Natural killer cell treated with Interleukin-12 subunit alpha and Interleukin-12 subunit beta and Interleukin-15 and Interleukin-18, amount 100 ng/mL, for 72 hours (primary cell): ENCODE results near the gene PMIS2. TPM values are rescaled to one million over a fixed set of nuclear protein-coding genes. Genes with fewer than 3 reads are reported as not detected.

Experiments used
- ATAC-seq, 2 donors: fragments of 150-1000 bp; cut with Tn5 transposase in 1 of 2; sonication (Bioruptor Pico), chemical (Tn5 transposase) in 1 of 2; 2 replicates each; pipeline ENCODE4 v1.10.0; 2021
- DNase-seq: peaks from one replicate; pipeline ENCODE4 v3.0.0; 2022; ENCODE audit warnings: low spot score
- H3K27ac Mint-ChIP-seq, 2 donors: 1 replicate in 1 of 2; 2 replicates in 1 of 2; pipeline ENCODE4 v1.8.0; 2022; ENCODE audit warnings: mixed read lengths in 2 of 2, mild to moderate bottlenecking in 1 of 2, moderate library complexity in 1 of 2
- H3K27me3 Mint-ChIP-seq, 2 donors: 1 replicate in 1 of 2; 2 replicates in 1 of 2; pipeline ENCODE4 v1.8.0; 2022; ENCODE audit warnings: mixed read lengths in 2 of 2
- H3K36me3 Mint-ChIP-seq: one replicate; pipeline ENCODE4 v1.8.0; 2022; ENCODE audit warnings: mixed read lengths
- H3K4me1 Mint-ChIP-seq, 2 donors: 1 replicate in 1 of 2; 2 replicates in 1 of 2; pipeline ENCODE4 v1.8.0; 2022; ENCODE audit warnings: low read depth in 2 of 2, mixed read lengths in 2 of 2, mild to moderate bottlenecking in 1 of 2
- H3K4me3 Mint-ChIP-seq: one replicate; pipeline ENCODE4 v1.8.0; 2022; ENCODE audit warnings: mixed read lengths
- H3K9me3 Mint-ChIP-seq: 2 replicates; pipeline ENCODE4 v1.8.0; 2022; ENCODE audit warnings: mixed read lengths
- total RNA-seq, 2 donors: library from RNA; stranded (reverse); gene quantifications; one replicate each; pipeline ENCODE4 v1.2.3, GENCODE V29; 2022

Gene PMIS2
- total RNA-seq, 2 donors from 2014 or later = not detected

DNA sequence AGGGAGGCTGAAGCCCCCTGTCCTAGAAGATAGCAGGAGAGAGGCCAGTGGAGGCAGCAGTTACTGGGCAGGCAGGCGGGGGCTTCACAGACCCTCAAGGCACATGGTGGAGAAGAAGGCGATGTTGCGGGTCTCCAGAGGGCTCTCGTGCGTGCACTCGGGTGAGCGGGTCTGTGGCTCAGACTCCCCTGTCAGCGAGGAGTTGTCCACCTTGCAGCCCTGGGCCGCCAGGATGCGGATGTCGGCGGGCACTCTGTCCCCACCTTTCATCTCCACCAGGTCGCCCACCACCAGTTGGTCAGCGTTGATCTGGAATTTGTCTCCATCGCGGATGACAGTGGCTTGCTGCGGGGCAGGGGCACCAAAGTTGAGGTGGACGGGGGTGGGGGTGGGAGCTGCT is 25.7 kb upstream of the PMIS2 start:
- no peak overlapping the region for H3K27ac Mint-ChIP-seq
- H3K36me3 Mint-ChIP-seq = peaks cover 5% of the 10 kb centered on the region
- H3K27me3 Mint-ChIP-seq = peaks cover 24 to 57% of the 10 kb centered on the region in 2 donors
- ATAC-seq (no peak), DNase-seq (no peak)
- no peak overlapping the region for H3K4me3 Mint-ChIP-seq
- H3K9me3 Mint-ChIP-seq = no peaks in the 10 kb centered on the region
- H3K4me1 Mint-ChIP-seq = peaks cover 6 to 15% of the 10 kb centered on the region in 2 donors

DNA sequence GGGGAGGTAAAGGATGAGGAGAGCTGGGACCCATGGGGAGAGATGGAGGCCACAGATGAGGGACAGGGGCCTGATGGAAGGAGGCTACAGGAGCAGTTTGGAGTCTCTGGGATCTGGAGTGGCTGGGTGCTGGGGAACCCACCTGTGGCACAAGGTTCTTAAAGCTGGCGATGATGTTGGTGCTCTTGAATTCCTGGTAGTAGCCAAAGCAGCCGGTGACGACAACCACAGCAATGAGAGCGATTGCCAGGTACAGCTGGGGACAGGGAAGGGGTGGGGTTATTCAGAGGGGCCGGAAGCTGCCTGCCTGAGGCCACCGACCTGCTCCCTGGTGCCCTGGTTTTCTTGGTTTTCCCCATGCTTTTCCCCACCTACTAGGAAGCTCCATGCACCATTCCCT is 25.3 kb upstream of the PMIS2 start:
- H3K27me3 Mint-ChIP-seq = peaks cover 28 to 55% of the 10 kb centered on the region in 2 donors

DNA sequence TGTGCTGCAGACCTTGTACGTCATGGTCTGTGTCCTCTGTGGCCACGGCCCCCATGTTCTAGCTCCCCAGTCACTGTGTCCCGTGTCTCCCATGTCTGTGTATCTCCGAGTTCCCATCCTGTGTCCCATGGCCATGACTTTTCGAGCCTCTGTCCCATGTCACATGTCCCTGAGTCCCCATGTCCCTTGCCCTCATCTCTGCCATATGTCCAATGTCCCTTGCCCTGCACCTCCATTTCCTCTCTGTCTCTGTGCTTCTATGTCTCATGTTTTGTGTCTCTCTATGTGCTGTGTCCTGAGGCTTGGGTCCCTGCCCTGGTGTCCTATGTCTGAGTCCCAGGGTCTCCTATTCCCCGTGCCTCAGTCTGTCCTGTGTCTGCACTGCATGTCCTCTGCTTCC is 24.5 kb upstream of the PMIS2 start:
- Mint-ChIP-seq H3K27me3 (peaks cover 28 to 47% of the 10 kb centered on the region in 2 donors), H3K9me3 (no peaks in the 10 kb centered on the region), H3K4me3 (no peak overlapping the region), H3K36me3 (peaks cover 5% of the 10 kb centered on the region), H3K27ac (no peak overlapping the region), H3K4me1 (peaks cover 6 to 15% of the 10 kb centered on the region in 2 donors)
- DNase-seq (peak; percentile 18), ATAC-seq (no peak)

More for the DNA sequence above, 25.3 kb upstream of the PMIS2 start:
- no peak overlapping the region for H3K27ac Mint-ChIP-seq
- H3K4me1 Mint-ChIP-seq = peaks cover 6 to 15% of the 10 kb centered on the region in 2 donors
- H3K36me3 Mint-ChIP-seq = peaks cover 5% of the 10 kb centered on the region
- H3K9me3 Mint-ChIP-seq = no peaks in the 10 kb centered on the region
- no peak for ATAC-seq
- DNase-seq = no peak
- H3K4me3 Mint-ChIP-seq = no peak overlapping the region

DNA sequence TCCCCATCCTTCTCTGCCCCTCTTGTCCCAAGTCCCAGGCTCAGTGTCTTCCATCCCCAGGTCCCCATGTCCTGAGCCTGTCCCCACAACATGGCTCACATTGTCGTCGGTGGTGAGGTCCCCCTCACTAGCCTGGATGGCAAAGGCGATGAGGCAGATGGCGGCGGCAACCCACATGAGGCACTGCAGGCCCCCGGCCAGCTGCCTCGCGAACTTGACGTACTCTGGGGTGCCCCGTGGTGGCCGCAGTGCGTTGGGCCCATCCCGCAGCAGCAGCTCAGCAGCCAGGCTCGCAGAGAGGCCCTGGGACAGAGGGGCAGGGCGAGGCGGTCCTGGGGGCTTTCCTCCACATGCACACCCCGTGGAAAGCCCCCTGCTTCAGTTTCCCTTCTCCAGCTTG is 23.6 kb upstream of the PMIS2 start:
- Mint-ChIP-seq H3K4me1 (peaks cover 2 to 12% of the 10 kb centered on the region in 2 donors), H3K36me3 (peaks cover under 1% of the 10 kb centered on the region), H3K4me3 (no peak overlapping the region), H3K9me3 (no peaks in the 10 kb centered on the region), H3K27me3 (peaks cover 25 to 41% of the 10 kb centered on the region in 2 donors), H3K27ac (no peak overlapping the region)
- ATAC-seq (no peak), DNase-seq (peak; percentile 54)

DNA sequence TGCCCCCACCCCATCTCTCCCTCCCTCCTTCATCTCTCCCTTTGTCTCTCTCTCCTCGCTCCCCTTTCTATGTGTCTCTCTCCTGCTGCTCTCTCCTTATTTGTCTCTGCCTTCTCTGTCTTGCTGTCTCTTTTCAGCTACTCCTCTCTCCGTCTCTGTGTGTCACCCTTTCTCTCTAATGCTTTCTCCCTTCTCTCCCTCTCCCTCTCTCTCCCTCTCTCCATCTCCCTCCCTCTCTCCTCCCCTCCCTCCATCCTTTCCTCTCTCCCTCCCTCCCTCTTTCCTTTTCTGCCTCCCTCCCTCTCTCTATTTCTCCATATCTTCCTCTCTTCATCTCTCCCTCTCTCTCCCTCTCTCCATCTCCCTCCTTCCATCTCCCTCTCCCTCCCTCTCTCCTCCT is 23.2 kb upstream of the PMIS2 start:
- no peak for ATAC-seq
- Mint-ChIP-seq H3K36me3 (no peaks in the 10 kb centered on the region), H3K9me3 (no peaks in the 10 kb centered on the region), H3K4me1 (peaks cover 0 to 11% of the 10 kb centered on the region in 2 donors), H3K27ac (no peak overlapping the region), H3K4me3 (no peak overlapping the region), H3K27me3 (peaks cover 25 to 38% of the 10 kb centered on the region in 2 donors)
- no peak for DNase-seq

DNA sequence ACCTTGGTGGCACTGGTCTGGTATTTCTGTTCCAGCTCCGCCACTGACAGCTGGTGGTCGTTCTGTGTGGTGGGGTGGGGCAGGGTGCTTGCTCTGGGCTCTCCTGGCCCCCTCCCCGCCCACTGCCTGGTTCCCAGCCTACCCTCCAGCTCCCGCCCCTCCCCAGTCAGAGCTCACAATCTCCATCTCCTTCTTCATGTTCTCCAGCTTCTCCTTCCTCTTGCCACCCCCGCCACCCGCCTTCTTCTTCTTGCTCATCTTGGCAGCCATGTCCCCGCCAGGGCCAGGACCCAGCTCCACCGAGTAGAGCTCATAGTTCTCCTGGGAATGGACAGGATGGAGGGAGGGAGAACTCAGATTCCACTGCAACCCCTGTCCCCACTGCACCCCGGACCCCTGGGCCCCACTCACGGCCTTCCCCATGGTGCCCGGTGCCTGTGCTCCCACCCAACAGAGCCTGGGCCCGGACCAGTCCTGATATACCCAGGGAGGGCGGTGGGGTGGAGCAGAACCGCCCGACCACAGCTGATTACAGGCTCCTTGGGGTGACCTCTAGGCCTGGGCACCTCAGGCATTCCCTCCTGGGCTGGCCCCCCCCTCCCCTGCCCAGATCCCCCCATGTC is 22.7 kb upstream of the PMIS2 start, which contains the start of gene ATP4A:
TSS of gene ATP4A (minus strand) at position 452 of the 623 bp plus-strand sequence. CDS start at position 423, 29 bp downstream.
- DNase-seq = peak; percentile 49

DNA sequence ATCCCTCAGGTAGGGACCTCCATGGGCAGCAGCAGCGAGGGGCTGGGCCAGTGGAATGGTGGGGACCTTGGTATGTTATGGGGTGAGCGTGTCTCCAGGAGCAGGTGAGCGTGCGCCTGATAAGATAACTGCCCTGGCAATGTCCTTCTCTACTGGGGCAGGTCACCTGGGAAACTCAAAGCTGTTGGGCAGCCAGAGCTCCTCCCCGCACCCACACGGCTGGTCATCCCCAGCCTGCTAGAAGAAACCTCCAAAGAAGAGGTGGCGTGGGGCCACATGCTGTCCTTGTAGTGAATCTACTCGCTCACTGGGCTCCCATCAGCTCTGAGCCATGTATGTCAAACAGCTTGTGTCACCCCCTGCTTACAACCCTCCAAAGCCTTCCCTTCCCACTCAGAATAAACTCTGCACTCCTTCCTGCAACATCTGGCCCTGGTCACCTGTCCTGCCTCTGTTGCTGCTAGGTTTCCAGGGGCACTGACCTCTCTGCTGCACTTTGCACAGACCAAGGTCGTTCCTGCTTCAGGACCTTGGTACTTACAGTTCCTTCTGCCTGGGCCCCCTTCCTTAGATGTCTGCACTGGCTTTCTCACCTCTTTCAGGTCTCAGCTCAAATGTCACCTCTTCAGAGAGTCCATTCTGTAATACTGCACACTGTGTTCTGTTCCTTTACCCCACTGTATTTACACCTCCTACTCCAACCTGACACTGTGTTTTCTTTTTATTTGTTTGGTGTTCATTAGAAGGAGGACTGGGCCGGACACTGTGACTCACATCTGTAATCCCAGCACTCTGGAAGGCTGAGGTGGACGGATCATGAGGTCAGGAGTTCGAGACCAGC is 20.7 kb upstream of the PMIS2 start:
- Mint-ChIP-seq H3K27me3 (peaks cover 23 to 28% of the 10 kb centered on the region in 2 donors), H3K9me3 (no peaks in the 10 kb centered on the region), H3K4me1 (no peaks in the 10 kb centered on the region), H3K4me3 (no peak overlapping the region), H3K27ac (no peak overlapping the region), H3K36me3 (no peaks in the 10 kb centered on the region)
- ATAC-seq (no peak), DNase-seq (peak; percentile 23)

More for the DNA sequence above, 22.7 kb upstream of the PMIS2 start, which contains the start of gene ATP4A:
- H3K9me3 Mint-ChIP-seq = no peaks in the 10 kb centered on the region
- H3K36me3 Mint-ChIP-seq = no peaks in the 10 kb centered on the region
- no peak within 1 kb of the TSS for H3K27ac Mint-ChIP-seq
- H3K4me3 Mint-ChIP-seq = no peak within 1 kb of the TSS
- H3K4me1 Mint-ChIP-seq = peaks cover 0 to 9% of the 10 kb centered on the region in 2 donors
- H3K27me3 Mint-ChIP-seq = peaks cover 25 to 38% of the 10 kb centered on the region in 2 donors
- no peak for ATAC-seq

DNA sequence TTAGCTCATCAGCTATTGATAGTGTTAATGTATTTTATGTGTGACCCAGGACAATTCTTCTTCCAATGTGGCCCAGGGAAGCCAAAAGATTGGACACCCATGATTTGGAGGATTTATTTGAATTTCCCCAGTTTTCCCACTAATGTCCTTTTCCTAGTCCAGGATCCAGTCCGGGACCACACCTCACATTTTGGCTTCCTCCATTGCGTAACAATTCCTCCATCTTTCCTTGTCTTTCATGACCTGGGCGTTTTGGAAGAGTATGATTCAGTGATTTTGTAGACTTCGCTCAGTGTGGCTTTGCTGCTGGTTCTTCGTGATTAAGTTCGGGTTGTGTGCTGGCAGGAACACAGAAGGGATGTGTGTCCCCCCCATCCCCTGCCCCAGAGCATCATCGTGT is 19.2 kb upstream of the PMIS2 start:
- no peak overlapping the region for H3K27ac Mint-ChIP-seq
- DNase-seq (peak; percentile 0), ATAC-seq (no peak)
- H3K4me3 Mint-ChIP-seq = no peak overlapping the region
- H3K4me1 Mint-ChIP-seq = no peaks in the 10 kb centered on the region
- no peaks in the 10 kb centered on the region for H3K9me3 Mint-ChIP-seq
- peaks cover 23 to 26% of the 10 kb centered on the region in 2 donors for H3K27me3 Mint-ChIP-seq
- H3K36me3 Mint-ChIP-seq = no peaks in the 10 kb centered on the region

DNA sequence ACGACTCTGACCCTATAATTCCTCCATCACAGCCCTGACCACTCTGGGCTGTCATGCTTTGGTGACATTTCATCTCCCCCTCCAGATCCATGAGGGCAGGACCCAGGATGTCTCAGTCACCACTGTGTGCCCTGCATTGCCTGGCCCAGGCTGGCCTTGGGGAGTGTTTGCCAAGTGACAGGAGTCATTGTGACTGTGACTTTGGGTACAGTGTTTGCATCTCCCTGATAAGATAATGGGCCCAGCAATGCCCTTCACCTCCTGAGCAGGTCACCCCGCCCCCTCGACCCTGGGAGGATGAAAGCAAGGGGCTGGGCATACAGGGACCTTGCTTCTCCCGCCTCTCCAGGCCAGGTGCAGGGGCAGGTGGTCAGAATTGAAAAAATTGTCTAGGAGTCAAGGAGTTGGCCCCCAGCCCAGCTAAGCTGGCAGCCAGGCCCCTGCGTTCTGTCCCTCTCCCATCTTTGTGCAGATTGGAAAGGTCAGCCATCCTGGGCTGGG is 16.6 kb upstream of the PMIS2 start:
- H3K4me1 Mint-ChIP-seq = no peaks in the 10 kb centered on the region
- H3K27ac Mint-ChIP-seq = no peak overlapping the region
- H3K9me3 Mint-ChIP-seq = peaks cover 3% of the 10 kb centered on the region
- DNase-seq (no peak), ATAC-seq (no peak)
- no peak overlapping the region for H3K4me3 Mint-ChIP-seq
- H3K36me3 Mint-ChIP-seq = no peaks in the 10 kb centered on the region
- peaks cover 21 to 27% of the 10 kb centered on the region in 2 donors for H3K27me3 Mint-ChIP-seq

DNA sequence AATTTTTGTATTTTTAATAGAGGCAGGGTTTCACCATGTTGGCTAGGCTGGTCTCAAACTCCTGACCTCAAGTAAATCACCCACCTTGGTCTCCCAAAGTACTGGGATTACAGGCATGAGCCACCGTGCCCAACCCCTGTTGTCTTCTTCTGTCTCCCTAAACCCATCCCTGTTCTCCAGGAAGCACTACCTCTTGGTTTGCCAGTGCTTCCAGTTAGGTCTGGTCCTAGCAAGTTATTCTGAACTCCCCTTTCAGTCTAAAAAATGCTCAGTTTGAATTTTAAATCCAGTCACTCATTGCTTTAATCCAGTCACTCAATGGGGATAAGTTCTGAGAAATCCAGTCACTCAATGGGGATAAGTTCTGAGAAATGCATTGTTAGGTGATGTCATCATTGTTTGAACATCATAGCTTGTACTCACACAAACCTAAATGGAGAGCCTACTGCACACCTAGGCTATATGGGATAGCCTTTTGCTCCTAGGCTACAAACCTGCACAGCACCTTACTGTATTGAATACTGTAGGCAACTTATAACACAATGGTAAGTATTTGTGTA is 14.5 kb upstream of the PMIS2 start:
- Mint-ChIP-seq H3K27ac (no peak overlapping the region), H3K4me1 (no peaks in the 10 kb centered on the region), H3K4me3 (no peak overlapping the region), H3K9me3 (peaks cover 11% of the 10 kb centered on the region), H3K36me3 (peaks cover 17% of the 10 kb centered on the region), H3K27me3 (peaks cover 23 to 28% of the 10 kb centered on the region in 2 donors)
- no peak for ATAC-seq
- no peak for DNase-seq

DNA sequence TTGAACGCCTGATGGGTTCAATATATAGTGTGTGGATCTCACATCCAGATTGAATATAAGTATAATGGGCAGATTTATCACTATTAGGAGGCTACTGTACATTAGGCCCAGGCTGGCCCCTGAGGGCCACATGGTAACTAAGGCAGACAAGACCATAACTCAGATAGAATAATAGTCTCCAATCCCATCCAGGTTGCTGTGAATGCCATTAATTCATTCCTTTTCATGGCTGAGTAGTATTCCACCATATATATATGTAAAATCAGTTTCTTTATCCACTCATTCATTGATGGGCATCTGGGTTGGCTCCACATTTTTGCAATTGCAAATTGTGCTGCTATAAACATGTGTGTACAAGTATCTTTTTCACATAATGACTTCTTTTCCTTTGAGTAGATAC is 8.1 kb upstream of the PMIS2 start:
- Mint-ChIP-seq H3K4me3 (no peak overlapping the region), H3K4me1 (no peaks in the 10 kb centered on the region), H3K36me3 (peaks cover 30% of the 10 kb centered on the region), H3K27ac (no peak overlapping the region), H3K9me3 (peaks cover 17% of the 10 kb centered on the region), H3K27me3 (peaks cover 17 to 19% of the 10 kb centered on the region in 2 donors)
- ATAC-seq (no peak), DNase-seq (no peak)

DNA sequence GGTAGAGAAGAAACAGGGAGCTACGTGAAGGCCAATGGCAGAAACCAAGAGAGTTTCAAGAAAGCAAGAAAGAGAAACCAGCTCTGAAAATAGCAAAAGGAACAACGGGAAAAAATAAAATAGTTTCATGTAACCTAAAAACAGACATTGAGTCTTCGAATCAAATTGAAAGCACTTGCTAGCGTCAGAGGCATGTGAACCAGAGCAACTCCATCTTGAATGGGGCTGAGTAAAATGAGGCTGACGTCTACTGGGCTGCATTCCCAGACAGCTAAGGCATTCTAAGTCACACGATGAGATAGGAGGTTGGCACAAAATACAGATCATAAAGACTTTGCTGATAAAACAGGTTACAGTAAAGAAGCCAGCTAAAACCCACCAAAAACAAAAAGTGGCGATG is 7.3 kb upstream of the PMIS2 start:
- Mint-ChIP-seq H3K27me3 (peaks cover 14 to 17% of the 10 kb centered on the region in 2 donors), H3K9me3 (peaks cover 15% of the 10 kb centered on the region), H3K4me3 (no peak overlapping the region), H3K4me1 (no peaks in the 10 kb centered on the region), H3K27ac (no peak overlapping the region), H3K36me3 (peaks cover 30% of the 10 kb centered on the region)
- ATAC-seq (no peak), DNase-seq (no peak)

DNA sequence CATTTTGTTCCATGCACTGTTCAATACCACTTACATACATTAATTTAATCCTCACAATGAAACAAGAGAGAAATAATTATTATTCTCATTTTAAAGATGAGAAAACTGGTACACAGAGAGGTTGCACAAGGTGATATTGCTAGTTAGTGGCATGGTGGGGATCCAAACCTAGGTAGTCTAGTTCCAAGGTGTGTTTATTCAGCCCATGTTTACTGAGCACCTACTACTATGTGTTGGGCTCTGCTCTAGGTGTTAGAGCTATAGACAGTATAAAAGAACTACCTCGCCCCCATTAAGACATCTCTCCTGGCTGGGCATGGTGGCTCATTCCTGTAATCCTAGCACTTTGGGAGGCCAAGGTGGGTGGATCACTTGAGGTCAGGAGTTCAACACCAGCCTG is 3.2 kb upstream of the PMIS2 start:
- Mint-ChIP-seq H3K4me1 (no peaks in the 10 kb centered on the region), H3K9me3 (no peaks in the 10 kb centered on the region), H3K27ac (no peak overlapping the region), H3K4me3 (no peak overlapping the region), H3K36me3 (peaks cover 3% of the 10 kb centered on the region), H3K27me3 (peaks cover 18 to 20% of the 10 kb centered on the region in 2 donors)
- no peak for DNase-seq
- no peak for ATAC-seq

DNA sequence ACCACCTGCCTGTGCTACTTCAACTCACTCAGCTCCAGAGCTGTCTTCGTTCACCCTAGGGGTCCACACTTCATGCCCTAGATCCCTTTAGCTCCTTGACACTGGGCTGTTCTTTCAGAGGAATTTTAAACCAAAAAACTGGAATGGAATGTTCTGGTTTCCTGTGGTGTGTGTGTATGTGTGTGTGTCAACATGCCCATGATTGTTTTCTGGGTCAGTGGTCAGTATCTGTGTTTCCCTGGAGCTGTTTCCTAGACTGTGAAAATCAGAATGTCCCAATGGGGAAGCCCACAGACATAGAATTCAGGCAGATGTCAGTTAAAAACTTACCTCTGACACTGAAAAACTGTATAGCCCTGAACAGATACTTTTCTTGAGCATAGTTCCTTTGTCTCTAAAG is 1.3 kb downstream of the PMIS2 start:
- no peaks in the 10 kb centered on the region for H3K4me1 Mint-ChIP-seq
- DNase-seq (no peak), ATAC-seq (no peak)
- H3K27me3 Mint-ChIP-seq = peaks cover 16 to 20% of the 10 kb centered on the region in 2 donors
- H3K4me3 Mint-ChIP-seq = no peak overlapping the region
- no peak overlapping the region for H3K27ac Mint-ChIP-seq
- no peaks in the 10 kb centered on the region for H3K36me3 Mint-ChIP-seq
- H3K9me3 Mint-ChIP-seq = no peaks in the 10 kb centered on the region
